Measurements from ENCODE around the gene KRTAP21-3.

GRCh38 chr21:30714946-30715345 is 3.6 kb downstream of the KRTAP21-3 start:
- TF ChIP-seq THAP11 (CRISPR knock-in tag; IDR thresholded peaks at IDR 0.05) (no peak), ZNF724P (CRISPR knock-in tag; IDR thresholded peaks at IDR 0.05; ENCODE audit: borderline replicate concordance) (no peak), CTCF (CRISPR knock-in tag; IDR thresholded peaks at IDR 0.05) (no peak), ZNF556 (CRISPR knock-in tag; IDR thresholded peaks at IDR 0.05; ENCODE audit: borderline replicate concordance) (no peak), MXI1 (IDR thresholded peaks at IDR 0.05; ENCODE audit: borderline replicate concordance, low read depth, low read length) (no peak), ZNF670 (CRISPR knock-in tag; IDR thresholded peaks at IDR 0.05; ENCODE audit: borderline replicate concordance) (no peak), PRDM15 (CRISPR knock-in tag; IDR thresholded peaks at IDR 0.05) (no peak), ZBTB33 (CRISPR knock-in tag; IDR thresholded peaks at IDR 0.05) (no peak), NR2C2 (CRISPR knock-in tag; IDR thresholded peaks at IDR 0.05; ENCODE audit: borderline replicate concordance) (no peak), PREB (CRISPR knock-in tag; IDR thresholded peaks at IDR 0.05) (no peak), TERF1 (CRISPR knock-in tag; IDR thresholded peaks at IDR 0.05) (no peak), KLF11 (CRISPR knock-in tag; IDR thresholded peaks at IDR 0.05) (no peak), POLR2AphosphoS5 (IDR thresholded peaks at IDR 0.05; ENCODE audit: low read depth, low read length) (no peak)
